HG03060 (cell line): Measurements from ENCODE around the gene TIMM44.

Source experiments
- ATAC-seq: cut with Tn5 transposase; IDR thresholded peaks from one replicate; pipeline ENCODE4 v1.9.1; 2021; ENCODE audit warnings: low read depth, moderate number of reproducible peaks; ENCODE audit not compliant: unreplicated experiment

TIMM44 gene

DNA sequence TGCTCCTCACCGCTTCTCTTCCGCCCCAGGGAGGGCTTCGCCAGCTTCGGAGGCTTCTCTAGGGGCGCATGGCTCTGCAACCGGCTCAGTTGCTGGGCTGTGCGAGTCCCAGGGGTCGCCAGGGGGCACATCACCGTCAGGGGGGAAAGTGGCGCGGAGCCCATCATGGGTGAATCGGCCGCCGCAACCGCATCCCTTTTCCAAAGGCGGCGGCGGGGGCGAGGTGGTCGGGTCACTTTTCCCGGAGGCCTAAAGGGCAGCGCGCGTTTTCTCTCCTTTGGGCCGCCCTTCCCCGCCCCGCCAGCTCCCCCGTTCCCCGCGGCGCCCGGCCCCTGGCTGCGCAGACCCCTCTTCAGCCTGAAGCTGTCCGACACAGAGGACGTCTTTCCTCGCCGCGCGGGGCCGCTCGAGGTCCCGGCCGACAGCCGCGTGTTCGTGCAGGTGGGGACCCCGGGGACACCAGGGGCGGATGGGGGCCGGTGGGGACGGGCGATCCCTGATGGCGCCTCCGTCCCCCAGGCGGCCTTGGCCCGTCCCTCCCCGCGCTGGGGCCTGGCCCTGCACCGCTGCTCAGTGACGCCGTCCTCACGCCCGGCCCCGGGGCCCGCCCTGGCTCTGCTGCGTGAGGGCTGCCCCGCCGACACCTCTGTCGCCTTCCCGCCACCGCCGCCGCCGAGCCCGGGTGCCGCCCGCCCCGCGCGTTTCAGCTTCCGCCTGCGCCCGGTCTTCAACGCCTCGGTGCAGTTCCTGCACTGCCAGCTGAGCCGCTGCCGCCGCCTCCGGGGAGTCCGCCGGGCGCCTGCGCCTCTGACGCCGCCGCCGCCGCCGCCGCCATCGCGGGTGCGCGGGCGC lies 27.1 kb downstream of the TIMM44 start:
- no peak for ATAC-seq

- ATAC-seq = no peak
Observed at GRCh38 chr19:7915250-7916102, 28.0 kb downstream of the TIMM44 start.

GRCh38 chr19:7914598-7915045 lies 28.8 kb downstream of the TIMM44 start, which contains the start of gene TGFBR3L:
TSS of gene TGFBR3L (plus strand) at chr19:7914830.
- ATAC-seq = no peak

DNA sequence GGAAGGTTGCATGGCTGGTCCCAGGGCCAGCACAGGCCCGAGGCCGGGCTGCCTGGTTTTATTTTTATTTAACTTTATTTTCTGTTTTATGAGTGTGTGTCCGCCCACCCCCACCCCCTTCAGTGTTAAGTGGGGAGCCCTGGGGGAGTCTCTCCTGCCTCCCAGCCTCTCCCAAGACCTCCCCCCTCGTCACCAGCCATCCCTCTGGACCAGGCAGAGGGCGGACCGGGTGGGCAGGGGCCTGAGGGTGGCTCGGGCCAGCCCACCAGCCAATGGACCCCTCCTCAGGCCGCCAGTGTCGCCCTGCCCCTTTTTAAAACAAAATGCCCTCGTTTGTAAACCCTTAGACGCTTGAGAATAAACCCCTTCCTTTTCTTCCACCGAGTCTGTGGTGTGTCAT lies 29.4 kb downstream of the TIMM44 start:
- ATAC-seq = no peak

DNA sequence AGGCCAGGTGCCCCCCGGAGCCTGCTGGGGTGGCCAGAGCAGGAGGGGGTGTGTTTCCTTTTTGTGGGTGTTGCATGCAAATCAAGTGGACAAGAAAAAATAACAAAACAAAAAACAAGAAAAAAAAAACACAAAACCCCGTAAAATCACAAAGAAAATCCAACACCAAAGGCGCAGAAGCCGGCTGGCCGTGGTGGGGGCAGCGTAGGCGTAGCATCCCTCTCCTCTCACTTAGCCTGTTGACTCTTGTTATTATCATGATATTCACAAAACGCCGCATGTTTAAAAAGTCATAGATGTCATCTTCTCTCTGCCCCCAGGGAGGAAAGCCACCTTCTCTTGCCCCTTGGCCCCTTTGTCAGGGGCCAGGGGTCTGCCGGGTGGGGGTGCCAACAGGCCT lies 29.8 kb downstream of the TIMM44 start:
- ATAC-seq = no peak

DNA sequence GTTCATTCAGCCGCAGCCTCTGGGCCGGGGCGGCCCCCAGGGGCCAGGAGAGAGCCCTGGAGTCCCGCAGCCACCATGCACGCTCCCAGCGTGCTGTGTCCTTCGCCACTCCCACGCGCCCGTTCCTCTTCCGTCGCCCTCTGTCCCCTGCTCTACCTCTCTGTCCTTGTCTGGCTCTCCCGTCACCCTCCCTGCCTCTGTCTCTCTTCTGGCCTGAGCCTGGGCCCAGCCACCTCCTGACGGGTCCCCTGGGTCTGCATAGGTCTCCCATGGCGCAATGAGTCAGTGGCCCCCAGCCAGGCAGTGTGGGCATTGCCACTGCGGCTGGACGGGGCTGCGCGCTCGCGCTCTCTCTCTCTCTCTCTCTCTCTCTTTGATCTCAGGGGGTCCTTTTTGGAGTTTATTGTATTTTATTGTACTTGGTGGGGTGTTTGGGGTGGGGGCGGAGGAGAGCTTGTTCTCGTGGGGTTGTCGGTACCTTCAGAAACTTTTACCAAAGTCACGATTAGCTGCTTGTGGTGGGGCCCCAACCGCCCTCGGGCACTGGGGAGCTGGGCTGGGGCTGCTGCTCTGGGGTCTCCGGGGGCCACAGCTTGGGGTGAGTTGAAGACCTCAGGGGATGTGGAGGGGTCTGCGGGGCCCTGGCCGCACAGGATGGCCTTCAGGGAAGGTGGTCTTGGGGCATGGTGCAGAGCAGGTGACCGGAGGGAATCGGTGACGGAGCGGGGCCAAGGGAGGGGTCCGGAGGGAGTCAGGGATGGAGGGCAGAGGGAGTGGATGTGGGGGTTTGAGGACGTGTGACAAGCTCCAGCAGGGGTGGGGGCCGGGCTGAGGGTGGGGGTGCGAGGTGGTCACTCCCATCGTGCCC lies 30.5 kb downstream of the TIMM44 start:
- ATAC-seq = no peak

GRCh38 chr19:7912144-7912696 lies 31.2 kb downstream of the TIMM44 start:
- no peak for ATAC-seq

DNA sequence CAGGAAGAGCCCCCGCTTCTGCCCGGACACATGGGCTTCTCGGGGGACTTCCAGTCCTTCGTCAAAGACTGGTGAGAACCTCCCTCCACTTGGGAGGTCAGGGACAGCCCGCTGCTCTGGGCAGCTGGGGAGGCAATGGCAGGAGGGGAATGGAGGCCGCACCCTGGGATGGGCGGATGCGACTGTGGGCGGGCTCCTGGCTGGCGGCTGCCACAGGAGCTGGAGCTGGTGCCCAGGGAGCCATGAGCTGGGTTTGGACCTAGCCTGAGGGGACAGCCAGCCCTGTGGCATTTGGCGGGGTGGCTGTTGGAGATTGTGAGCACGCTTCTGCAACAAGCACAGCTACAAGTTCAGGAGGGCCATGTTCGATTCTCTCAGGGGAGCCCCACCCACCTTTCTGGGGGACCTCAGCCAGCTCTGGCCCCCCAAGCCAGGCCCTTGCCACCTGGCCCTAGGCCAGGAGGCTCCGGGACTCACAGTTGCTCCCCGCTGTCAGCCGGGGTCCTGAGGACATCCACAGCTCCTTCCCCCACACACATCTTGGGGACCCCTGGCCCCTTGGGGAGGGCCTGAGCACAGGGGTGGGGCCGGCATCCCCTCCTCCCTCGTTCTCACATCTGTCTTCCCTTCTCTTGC lies 31.8 kb downstream of the TIMM44 start:
- ATAC-seq = no peak

- ATAC-seq = no peak
Observed at GRCh38 chr19:7910321-7911161, 32.9 kb downstream of the TIMM44 start.

DNA sequence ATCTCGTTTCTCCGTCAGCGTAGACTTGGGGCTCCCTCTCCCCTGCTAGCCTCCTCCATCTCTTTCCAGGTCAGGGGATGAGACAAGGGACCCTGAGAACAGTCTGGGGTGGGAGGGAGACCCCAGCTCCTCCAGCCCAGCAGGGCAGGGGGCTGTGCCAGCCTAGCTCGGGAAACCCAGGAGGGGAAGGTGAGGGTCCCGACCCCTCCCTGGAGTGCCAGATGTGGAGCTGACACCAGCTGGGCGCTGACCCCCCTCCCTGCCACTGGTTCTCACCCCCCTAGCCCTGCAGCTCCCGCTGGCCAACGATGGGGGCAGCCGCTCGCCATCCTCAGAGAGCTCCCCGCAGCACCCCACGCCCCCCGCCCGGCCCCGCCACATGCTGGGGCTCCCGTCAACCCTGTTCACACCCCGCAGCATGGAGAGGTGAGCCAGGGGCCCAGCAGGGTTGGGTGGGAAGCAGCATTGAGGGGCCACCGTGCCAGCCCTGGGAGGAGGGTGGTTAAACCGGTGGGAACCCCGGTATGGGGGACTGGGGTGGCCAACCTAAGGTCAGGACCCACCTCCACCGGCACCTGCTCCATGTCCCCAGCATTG lies 33.9 kb downstream of the TIMM44 start:
- no peak for ATAC-seq

DNA sequence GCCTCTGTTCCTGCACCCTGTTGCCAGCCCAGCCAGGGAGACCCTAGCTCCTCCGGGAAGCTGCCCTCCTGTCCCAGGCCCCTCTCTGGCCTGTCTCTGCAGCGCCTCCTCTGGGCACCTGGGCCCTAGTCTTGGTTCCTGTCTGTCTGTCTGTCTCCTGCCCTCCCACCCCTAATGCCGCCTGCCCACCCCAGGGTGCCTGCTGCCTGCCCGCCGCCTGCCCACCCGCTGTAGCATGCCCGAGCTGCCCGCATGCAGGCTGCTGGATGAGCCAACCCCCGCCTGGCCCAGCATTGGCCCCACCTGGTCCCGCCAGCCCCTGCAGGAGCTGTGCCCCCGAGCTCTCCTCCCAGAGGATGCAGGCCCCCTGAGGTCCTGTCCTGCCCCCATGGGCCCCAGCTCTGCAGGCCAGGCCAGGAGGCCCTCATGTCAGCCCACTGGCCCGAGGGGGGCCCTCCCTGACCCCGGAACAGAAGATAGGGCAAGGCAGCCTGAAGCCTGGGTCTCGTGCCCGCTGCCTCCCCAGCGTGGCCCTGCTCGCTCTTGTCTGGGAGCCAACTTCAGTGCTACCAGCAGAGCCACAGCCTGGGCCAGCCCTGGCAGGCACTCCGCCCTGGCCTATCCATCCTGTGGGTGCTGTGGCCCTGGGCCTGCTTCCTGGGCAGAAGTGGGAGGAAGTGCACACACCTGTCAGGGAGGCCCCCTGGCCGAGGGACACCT lies 34.6 kb downstream of the TIMM44 start:
- ATAC-seq = no peak

- no peak for ATAC-seq
Observed at GRCh38 chr19:7908078-7908699, 35.3 kb downstream of the TIMM44 start.

DNA sequence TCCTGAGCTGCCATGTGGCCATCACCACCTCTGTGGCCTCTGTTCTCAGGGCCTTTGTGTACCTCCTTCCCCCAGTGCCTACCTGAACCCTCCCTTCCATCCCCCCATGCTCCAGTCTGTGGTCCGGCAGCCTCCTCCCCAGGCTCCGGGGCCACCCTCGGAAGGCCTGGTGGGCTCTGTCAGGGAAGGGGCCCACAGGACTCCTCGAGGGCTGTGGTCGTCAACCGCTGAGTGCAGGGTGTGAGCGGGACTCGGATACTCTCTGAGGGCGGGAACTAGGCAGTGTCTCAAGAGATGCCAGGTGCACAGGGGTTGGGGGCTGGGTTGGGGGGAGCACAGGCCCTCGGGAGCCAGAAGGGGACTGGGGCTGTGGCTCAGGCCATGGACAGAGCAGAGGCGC lies 35.9 kb downstream of the TIMM44 start:
- no peak for ATAC-seq

GRCh38 chr19:7907122-7907521 lies 36.3 kb downstream of the TIMM44 start:
- no peak for ATAC-seq

DNA sequence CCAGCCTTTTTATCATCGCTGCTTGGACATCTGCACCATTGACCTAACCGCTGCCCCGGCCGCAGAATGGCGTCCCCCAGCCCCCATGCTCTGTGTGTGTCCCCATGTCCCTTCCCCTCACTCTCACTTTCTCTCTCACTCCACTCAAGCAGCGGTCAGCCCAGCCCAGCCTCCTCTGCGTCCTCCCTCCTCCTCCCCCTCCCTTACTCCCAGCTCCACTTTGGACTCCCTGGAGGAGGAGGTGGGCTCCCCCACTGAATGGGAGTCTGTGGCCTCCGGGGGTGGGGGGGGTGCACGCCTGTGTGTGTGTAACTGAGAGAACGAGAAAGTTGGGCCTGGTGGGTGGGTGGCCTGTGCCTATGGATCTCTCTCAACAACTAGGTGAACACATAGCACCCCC lies 37.6 kb downstream of the TIMM44 start:
- no peak for ATAC-seq

- no peak for ATAC-seq
Observed at GRCh38 chr19:7905268-7905667, 38.2 kb downstream of the TIMM44 start.
